ENCODE results near the gene AK5. TPM values are rescaled to one million over a fixed set of nuclear protein-coding genes. Genes with fewer than 3 reads are reported as not detected.

AK5 gene
- total RNA-seq, 1 donor, result 25.3 TPM

DNA sequence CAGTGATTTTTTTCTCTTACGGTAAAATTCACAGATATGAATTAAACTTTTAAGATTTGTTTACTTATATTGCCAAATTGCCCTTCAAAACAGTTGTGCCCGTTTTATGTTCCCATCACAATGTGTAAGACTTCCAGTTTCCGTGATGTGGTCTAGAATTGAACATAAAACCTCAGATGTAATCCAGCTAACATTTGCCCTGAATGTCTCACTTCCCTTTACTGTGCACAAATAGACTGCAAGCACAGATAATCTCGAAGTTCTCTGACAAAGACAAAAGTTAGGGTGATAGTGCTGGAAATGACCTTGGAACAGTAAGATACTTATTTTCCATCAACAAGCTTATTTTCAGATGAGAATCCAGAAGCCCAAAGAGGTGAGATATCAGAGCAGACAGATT lies 223.2 kb downstream of the AK5 start:
- no peak overlapping the region for H2AFZ ChIP-seq (ENCODE audit: low read length)

DNA sequence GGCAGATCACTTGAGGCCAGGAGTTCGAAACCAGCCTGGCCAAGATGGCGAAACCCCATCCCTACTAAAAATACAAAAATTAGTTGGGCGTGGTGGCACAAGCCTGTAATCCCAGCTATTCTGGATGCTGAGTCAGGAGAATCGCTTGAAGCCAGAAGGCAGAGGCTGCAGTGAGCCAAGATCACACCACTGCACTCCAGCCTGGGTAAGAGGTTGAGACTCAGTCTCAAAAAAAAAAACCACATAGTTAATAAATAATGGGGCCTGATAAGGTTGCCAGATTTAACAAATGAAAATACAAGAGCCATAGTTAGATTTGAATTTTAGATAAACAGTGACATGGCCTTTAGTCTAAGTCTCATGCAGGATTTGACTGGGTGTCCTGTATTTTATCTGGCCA lies 225.0 kb downstream of the AK5 start:
- no peak overlapping the region for H2AFZ ChIP-seq (ENCODE audit: low read length)
- H3K79me2 ChIP-seq (ENCODE audit: insufficient read depth, low read length), result no peaks in the 10 kb centered on the region
- no peaks in the 10 kb centered on the region for H3K9me3 ChIP-seq (ENCODE audit: low read depth, low read length)
- no peak overlapping the region for H3K4me3 ChIP-seq (ENCODE audit: insufficient read depth, low read length)
- no peaks in the 10 kb centered on the region for H3K27me3 ChIP-seq (ENCODE audit: insufficient read depth, low read length)
- H4K20me1 ChIP-seq (ENCODE audit: insufficient read depth, low read length), result no peaks in the 10 kb centered on the region
- H3K36me3 ChIP-seq (ENCODE audit: insufficient read depth, low read length), result no peaks in the 10 kb centered on the region
- no peak for DNase-seq (ENCODE audit: insufficient read length, low spot score, missing footprints)
- H3K4me1 ChIP-seq (ENCODE audit: insufficient read depth, low read length), result peaks cover 24% of the 10 kb centered on the region
- no peak overlapping the region for H3K27ac ChIP-seq (ENCODE audit: low read depth, low read length)
- TF ChIP-seq CTCF (IDR thresholded peaks at IDR 0.05; ENCODE audit: extremely low read depth, low read depth, low read length), result no peak
- H3K4me2 ChIP-seq (ENCODE audit: insufficient read depth, low read length), result no peak overlapping the region

More for the DNA sequence above, 223.2 kb downstream of the AK5 start:
- no peak overlapping the region for H3K4me2 ChIP-seq (ENCODE audit: insufficient read depth, low read length)
- no peaks in the 10 kb centered on the region for H3K79me2 ChIP-seq (ENCODE audit: insufficient read depth, low read length)
- peaks cover 9% of the 10 kb centered on the region for H3K4me1 ChIP-seq (ENCODE audit: insufficient read depth, low read length)
- no peak for TF ChIP-seq CTCF (IDR thresholded peaks at IDR 0.05; ENCODE audit: extremely low read depth, low read depth, low read length)
- H3K4me3 ChIP-seq (ENCODE audit: insufficient read depth, low read length), result no peak overlapping the region
- no peaks in the 10 kb centered on the region for H3K27me3 ChIP-seq (ENCODE audit: insufficient read depth, low read length)
- no peaks in the 10 kb centered on the region for H3K9me3 ChIP-seq (ENCODE audit: low read depth, low read length)
- no peaks in the 10 kb centered on the region for H3K36me3 ChIP-seq (ENCODE audit: insufficient read depth, low read length)
- no peaks in the 10 kb centered on the region for H4K20me1 ChIP-seq (ENCODE audit: insufficient read depth, low read length)
- peak overlapping the region; percentile 9 for H3K27ac ChIP-seq (ENCODE audit: low read depth, low read length)
- DNase-seq (ENCODE audit: insufficient read length, low spot score, missing footprints), result no peak

GRCh38 chr1:77509051-77509492 lies 227.3 kb downstream of the AK5 start:
- H3K9me3 ChIP-seq (ENCODE audit: low read depth, low read length), result no peaks in the 10 kb centered on the region
- H4K20me1 ChIP-seq (ENCODE audit: insufficient read depth, low read length), result no peaks in the 10 kb centered on the region
- no peak for DNase-seq (ENCODE audit: insufficient read length, low spot score, missing footprints)
- peak overlapping the region; percentile 50 for H3K27ac ChIP-seq (ENCODE audit: low read depth, low read length)
- H3K4me2 ChIP-seq (ENCODE audit: insufficient read depth, low read length), result no peak overlapping the region
- H3K4me1 ChIP-seq (ENCODE audit: insufficient read depth, low read length), result peaks cover 37% of the 10 kb centered on the region
- TF ChIP-seq CTCF (IDR thresholded peaks at IDR 0.05; ENCODE audit: extremely low read depth, low read depth, low read length), result no peak
- H2AFZ ChIP-seq (ENCODE audit: low read length), result no peak overlapping the region
- no peak overlapping the region for H3K4me3 ChIP-seq (ENCODE audit: insufficient read depth, low read length)
- no peaks in the 10 kb centered on the region for H3K36me3 ChIP-seq (ENCODE audit: insufficient read depth, low read length)
- H3K27me3 ChIP-seq (ENCODE audit: insufficient read depth, low read length), result no peaks in the 10 kb centered on the region
- H3K79me2 ChIP-seq (ENCODE audit: insufficient read depth, low read length), result no peaks in the 10 kb centered on the region

- no peak for TF ChIP-seq CTCF (IDR thresholded peaks at IDR 0.05; ENCODE audit: extremely low read depth, low read depth, low read length)
- H3K27me3 ChIP-seq (ENCODE audit: insufficient read depth, low read length), result no peaks in the 10 kb centered on the region
- no peaks in the 10 kb centered on the region for H3K36me3 ChIP-seq (ENCODE audit: insufficient read depth, low read length)
- no peak overlapping the region for H3K4me2 ChIP-seq (ENCODE audit: insufficient read depth, low read length)
- no peak for DNase-seq (ENCODE audit: insufficient read length, low spot score, missing footprints)
- peak overlapping the region; percentile 50 for H3K27ac ChIP-seq (ENCODE audit: low read depth, low read length)
- H3K9me3 ChIP-seq (ENCODE audit: low read depth, low read length), result no peaks in the 10 kb centered on the region
- H3K79me2 ChIP-seq (ENCODE audit: insufficient read depth, low read length), result no peaks in the 10 kb centered on the region
- peaks cover 43% of the 10 kb centered on the region for H3K4me1 ChIP-seq (ENCODE audit: insufficient read depth, low read length)
- H4K20me1 ChIP-seq (ENCODE audit: insufficient read depth, low read length), result no peaks in the 10 kb centered on the region
- no peak overlapping the region for H2AFZ ChIP-seq (ENCODE audit: low read length)
- no peak overlapping the region for H3K4me3 ChIP-seq (ENCODE audit: insufficient read depth, low read length)
These were observed 228.1 kb downstream of the AK5 start for GRCh38 chr1:77509898-77510297.

Data from osteoblast (primary cell).